ENCODE data around the gene SLC6A6. TPM values are rescaled to one million over a fixed set of nuclear protein-coding genes. Genes with fewer than 3 reads are reported as not detected.

The SLC6A6 gene
- total RNA-seq, 1 donor from 2014 or later = 35.4 TPM

DNA sequence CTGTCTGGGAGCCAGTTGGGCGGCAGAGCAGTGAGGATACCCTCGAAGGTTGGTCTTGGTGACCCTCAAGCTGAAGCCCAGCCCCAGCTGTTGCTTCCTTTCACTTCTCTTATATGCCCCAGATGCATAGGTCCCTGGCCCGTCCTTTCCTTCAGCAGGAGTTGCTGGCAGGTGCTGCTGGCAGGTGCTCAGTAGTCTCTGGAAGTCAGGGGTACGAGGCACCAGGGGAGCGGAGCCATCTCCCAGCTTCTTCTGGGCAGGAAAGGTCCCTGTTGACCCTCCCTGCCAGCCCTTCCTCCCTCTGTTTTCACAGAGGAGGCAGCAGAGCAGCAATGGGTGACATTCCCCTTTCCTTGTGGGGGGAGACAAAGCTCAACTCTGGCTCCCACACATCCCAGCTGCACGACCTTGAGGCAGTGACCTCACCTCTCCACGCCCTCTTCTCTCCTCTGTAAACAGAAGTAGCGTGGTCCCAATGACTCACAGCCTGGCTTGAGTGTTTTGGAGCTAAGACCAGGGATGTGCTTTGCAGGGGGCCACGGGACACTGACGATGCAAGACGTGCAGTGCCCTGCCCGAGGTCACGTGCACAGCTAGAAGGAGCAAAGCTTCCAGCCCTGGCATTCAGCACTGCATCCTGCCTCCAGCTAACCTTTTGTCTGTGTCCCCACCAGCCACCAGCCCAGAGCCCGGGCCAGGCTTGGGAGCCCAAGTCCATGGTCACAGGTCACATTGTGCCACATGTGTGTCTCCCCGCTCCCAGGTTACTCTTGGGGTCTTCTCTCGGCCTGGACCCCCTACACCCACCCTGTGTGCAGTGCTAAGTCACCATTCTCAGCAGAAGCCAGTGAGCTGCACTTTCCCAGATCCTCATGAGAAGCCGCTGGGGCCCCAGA lies 49.7 kb downstream of the SLC6A6 start:
- peak overlapping the region; percentile 90 for H3K27ac ChIP-seq (replicated peaks)
- intact Hi-C loops (cut with micrococcal nuclease) = no loop called here
- H3K4me3 ChIP-seq = peak overlapping the region; percentile 20
- peak; percentile 62 for DNase-seq
- H3K27me3 ChIP-seq (ENCODE audit: low read depth) = peaks cover 52% of the 10 kb centered on the region
- TF ChIP-seq, protein P1, sequence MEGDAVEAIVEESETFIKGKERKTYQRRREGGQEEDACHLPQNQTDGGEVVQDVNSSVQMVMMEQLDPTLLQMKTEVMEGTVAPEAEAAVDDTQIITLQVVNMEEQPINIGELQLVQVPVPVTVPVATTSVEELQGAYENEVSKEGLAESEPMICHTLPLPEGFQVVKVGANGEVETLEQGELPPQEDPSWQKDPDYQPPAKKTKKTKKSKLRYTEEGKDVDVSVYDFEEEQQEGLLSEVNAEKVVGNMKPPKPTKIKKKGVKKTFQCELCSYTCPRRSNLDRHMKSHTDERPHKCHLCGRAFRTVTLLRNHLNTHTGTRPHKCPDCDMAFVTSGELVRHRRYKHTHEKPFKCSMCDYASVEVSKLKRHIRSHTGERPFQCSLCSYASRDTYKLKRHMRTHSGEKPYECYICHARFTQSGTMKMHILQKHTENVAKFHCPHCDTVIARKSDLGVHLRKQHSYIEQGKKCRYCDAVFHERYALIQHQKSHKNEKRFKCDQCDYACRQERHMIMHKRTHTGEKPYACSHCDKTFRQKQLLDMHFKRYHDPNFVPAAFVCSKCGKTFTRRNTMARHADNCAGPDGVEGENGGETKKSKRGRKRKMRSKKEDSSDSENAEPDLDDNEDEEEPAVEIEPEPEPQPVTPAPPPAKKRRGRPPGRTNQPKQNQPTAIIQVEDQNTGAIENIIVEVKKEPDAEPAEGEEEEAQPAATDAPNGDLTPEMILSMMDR (IDR thresholded peaks at IDR 0.05; ENCODE audit: borderline replicate concordance) = no peak
- H3K4me1 ChIP-seq = peaks cover 73% of the 10 kb centered on the region
- H3K36me3 ChIP-seq = peaks cover 24% of the 10 kb centered on the region
- H3K9me3 ChIP-seq (replicated peaks) = no peaks in the 10 kb centered on the region

DNA sequence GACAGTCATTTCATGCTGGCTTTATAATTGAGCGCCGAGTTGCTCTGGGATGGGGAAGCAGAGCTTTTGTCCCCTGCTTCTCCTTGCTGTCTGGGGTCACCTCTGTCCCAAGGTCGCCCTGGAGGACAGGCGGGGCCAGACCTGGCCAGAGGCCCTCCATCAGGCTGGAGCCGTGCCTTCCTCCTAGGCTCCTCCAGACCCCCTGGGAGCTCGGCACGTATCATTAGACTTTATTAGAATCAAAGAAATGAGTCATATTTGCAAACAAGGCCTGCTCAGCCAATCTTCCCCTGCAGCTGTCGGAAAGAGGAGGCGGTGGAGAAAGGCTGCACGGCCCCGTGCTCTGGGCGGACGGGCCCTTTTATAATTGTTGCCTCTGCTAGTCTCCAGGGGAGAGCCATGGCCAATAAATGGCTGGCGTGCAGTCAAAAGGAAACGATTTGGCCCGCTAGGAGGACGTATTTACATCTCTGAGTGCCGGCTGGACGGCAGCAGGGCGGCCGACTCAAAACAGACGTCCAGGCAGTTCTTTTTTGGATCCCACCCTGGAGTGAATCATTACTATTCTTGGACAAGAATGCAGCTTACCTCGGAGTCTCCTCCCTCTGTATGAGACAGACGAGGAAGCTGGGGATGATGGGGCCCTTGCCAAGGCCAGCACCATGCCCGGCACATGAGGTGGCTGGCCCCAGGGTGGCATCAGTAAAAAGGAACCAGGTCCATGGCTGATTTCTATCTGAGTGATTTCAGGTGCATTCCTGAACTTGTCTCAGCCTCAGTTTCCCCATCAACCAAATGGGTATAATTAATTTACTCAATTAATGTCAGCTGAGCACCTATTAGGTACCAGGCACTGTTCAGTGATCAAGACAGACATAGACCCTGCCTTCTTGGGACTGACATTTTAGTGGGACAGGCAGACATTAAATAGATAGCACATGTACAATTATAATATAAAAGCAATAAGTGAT lies 50.6 kb downstream of the SLC6A6 start:
- peak overlapping the region; percentile 20 for H3K4me3 ChIP-seq
- peak; percentile 90 for DNase-seq
- H3K27me3 ChIP-seq (ENCODE audit: low read depth) = peaks cover 54% of the 10 kb centered on the region
- TF ChIP-seq, protein P1 (IDR thresholded peaks at IDR 0.05; ENCODE audit: borderline replicate concordance) = peak; percentile 47
- H3K9me3 ChIP-seq (replicated peaks) = no peaks in the 10 kb centered on the region
- H3K36me3 ChIP-seq = peaks cover 15% of the 10 kb centered on the region
- intact Hi-C loops (cut with micrococcal nuclease) = no loop called here
- peaks cover 65% of the 10 kb centered on the region for H3K4me1 ChIP-seq
- peak overlapping the region; percentile 90 for H3K27ac ChIP-seq (replicated peaks)

DNA sequence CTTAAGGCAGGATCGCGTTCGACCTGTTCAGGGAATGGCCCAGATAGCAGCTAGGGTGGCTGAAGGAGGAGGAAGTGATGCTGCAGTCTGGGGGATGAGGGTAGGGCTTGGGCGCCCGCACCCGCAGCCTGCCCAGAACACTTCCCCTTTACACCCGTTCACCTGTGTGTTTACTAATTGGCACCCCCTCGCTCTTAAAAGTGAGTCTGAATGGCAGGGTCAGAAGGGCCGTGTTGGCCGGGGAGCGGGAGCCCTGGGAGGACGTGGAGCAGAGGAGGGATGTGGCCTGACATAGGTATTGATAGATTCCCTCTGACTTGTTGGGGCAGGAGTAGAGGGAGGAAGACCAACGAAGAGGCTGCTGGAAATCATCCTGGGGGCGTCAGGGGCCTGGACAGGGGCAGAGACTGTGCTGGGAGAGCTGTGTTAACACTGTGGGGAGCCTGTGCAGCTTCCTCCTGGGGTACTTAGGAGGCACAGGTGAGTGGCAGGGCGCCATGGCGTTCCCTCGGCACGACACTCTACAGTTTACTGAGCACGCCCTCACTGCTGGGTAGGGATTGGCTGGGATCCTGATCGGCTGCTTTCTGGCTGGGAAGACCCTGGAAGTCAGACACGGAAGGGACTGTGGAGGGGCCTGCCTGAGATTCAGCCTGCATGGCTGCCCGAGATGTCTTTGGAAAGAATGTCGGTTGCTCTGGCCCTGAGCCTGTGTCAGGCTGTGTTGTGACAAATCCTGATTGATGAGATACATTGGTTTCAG lies 51.7 kb downstream of the SLC6A6 start:
- Histone ChIP-seq H3K36me3 (peaks cover 6% of the 10 kb centered on the region), H3K9me3 (replicated peaks) (no peaks in the 10 kb centered on the region), H3K27me3 (ENCODE audit: low read depth) (peaks cover 52% of the 10 kb centered on the region), H3K27ac (replicated peaks) (peak overlapping the region; percentile 90), H3K4me1 (peaks cover 65% of the 10 kb centered on the region), H3K4me3 (no peak overlapping the region)
- TF ChIP-seq, protein P1 (IDR thresholded peaks at IDR 0.05; ENCODE audit: borderline replicate concordance) = no peak
- intact Hi-C loops (cut with micrococcal nuclease) = no loop called here
- no peak for DNase-seq

DNA sequence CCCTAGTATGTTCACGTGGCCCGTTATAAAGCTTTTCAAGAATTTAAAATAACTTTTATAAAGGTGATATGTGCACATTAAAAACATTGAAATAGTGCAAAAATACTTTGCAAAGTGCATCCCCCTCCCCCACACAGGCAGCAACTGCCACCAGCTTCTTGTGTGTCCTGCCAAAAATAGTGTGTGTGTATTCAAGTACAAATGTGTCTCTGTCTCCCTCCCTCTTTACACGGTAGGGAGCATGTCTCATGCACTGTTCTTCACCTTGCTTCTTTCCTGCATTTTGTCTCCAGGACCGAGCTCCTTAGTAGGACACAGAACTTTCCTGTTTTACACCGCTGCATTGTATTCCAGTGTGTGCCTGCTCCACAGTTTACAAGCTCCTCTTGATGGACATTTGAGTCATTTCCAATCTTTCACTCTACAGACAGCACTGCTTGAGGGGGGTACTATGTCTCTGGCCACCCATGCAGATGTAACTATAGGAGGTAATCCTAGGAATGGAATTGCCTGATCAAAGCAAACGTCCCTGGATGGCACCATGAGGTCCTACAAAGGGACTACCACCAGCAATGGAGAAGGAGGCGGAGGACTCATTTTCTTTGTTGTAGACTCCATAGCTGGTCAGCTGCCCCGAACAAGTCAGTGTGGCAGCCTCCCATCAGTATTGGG lies 52.4 kb downstream of the SLC6A6 start:
- H3K4me1 ChIP-seq = peaks cover 72% of the 10 kb centered on the region
- H3K27me3 ChIP-seq (ENCODE audit: low read depth) = peaks cover 59% of the 10 kb centered on the region
- TF ChIP-seq, protein P1 (IDR thresholded peaks at IDR 0.05; ENCODE audit: borderline replicate concordance) = no peak
- H3K9me3 ChIP-seq (replicated peaks) = no peaks in the 10 kb centered on the region
- no peak overlapping the region for H3K27ac ChIP-seq (replicated peaks)
- intact Hi-C loops (cut with micrococcal nuclease) = no loop called here
- no peak for DNase-seq
- no peaks in the 10 kb centered on the region for H3K36me3 ChIP-seq
- H3K4me3 ChIP-seq = no peak overlapping the region

All from left ventricle myocardium inferior (tissue), 1 donor.